Lower leg skin (tissue), 4 donors: ENCODE results near the gene MNS1. TPM values are rescaled to one million over a fixed set of nuclear protein-coding genes. Genes with fewer than 3 reads are reported as not detected.
"Not testable (repeated sequence)": the region's sequence is repeated elsewhere in the genome, so short reads cannot be mapped to it uniquely, and the experiment has no call there.

Experiments used
- DNase-seq, 2 donors: peaks; one replicate each; pipeline ENCODE4 v3.0.0-alpha.2; 2019; ENCODE audit warnings: low spot score in 2 of 2
- H3K4me3 ChIP-seq: fragments of 200-600 bp; sonication (generic); 2 replicates; pipeline ENCODE4 v1.5.1; 2017; ENCODE audit warnings: mild to moderate bottlenecking, low read depth; ENCODE audit not compliant: poor library complexity, severe bottlenecking
- POLR2A ChIP-seq, 2 donors: fragments of 450-650 bp; IDR thresholded peaks; one replicate each; pipeline ENCODE4 v1.6.1; 2016 to 2017; ENCODE audit warnings: antibody characterized with exemption in 2 of 2, mild to moderate bottlenecking in 1 of 2, moderate library complexity in 1 of 2
- WGBS, 2 donors: methylation state at CpG; one replicate each; pipeline ENCODE4 v1.1.5; 2018; 5-methylcytosine and 5-hydroxymethylcytosine counted together
- intact Hi-C: fragments of 100-400 bp; cut with DNase I; formaldehyde crosslinking; loops from one replicate; pipeline ENCODE4 v1.15.0; 2023; ENCODE audit warnings: low total_unique reads
- total RNA-seq, 4 donors: library from RNA; depleted of rRNA; stranded (reverse); fragments of >200 nt; gene quantifications; one replicate each; pipeline ENCODE4 v1.1.0, GENCODE V29; 2016
- TF ChIP-seq, protein P1 (sequence below), 3 donors: fragments of 450-650 bp; IDR thresholded peaks; one replicate each; pipeline ENCODE4 v1.5.1; 2016; ENCODE audit warnings: antibody characterized with exemption in 3 of 3, mild to moderate bottlenecking in 3 of 3, moderate library complexity in 2 of 3

MNS1 gene
- total RNA-seq, 4 donors from 2014 or later: 0.37 to 0.78 TPM; not detected in 2

DNA sequence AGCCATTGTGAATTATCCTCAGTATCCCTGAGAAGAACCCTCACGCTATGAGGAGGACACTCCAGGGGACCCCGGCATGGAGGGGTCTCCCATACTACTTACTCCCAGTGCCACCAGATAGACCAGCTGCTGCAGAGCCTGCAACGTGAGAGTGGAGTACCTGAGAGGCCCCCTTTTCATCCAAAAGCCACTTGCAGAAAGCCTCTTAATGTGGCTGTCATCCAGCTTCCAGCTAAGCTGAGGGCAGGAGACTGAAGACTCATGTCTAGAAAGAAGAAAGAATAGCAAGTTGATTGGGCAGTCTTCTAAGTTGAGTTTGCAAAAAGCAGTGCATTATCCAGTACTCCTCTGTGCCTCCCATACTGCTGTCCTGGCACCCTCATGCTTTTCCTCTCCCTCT, 27.3 kb upstream of the MNS1 start:
- intact Hi-C loops: loop anchor here (10.0 kb wide), 1 partner anchor 813 kb away; no protein-coding TSS in a partner anchor
- TF ChIP-seq, protein P1, sequence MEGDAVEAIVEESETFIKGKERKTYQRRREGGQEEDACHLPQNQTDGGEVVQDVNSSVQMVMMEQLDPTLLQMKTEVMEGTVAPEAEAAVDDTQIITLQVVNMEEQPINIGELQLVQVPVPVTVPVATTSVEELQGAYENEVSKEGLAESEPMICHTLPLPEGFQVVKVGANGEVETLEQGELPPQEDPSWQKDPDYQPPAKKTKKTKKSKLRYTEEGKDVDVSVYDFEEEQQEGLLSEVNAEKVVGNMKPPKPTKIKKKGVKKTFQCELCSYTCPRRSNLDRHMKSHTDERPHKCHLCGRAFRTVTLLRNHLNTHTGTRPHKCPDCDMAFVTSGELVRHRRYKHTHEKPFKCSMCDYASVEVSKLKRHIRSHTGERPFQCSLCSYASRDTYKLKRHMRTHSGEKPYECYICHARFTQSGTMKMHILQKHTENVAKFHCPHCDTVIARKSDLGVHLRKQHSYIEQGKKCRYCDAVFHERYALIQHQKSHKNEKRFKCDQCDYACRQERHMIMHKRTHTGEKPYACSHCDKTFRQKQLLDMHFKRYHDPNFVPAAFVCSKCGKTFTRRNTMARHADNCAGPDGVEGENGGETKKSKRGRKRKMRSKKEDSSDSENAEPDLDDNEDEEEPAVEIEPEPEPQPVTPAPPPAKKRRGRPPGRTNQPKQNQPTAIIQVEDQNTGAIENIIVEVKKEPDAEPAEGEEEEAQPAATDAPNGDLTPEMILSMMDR (IDR thresholded peaks at IDR 0.05): no peak
- WGBS, 2 donors: 76 to 94% methylated on average over 3 of the region's 3 CpGs

GRCh38 chr15:56491110-56491722, 26.3 kb upstream of the MNS1 start:
- 35 to 37% methylated on average over 5 of the region's 5 CpGs for WGBS, 2 donors
- peak; percentile 64 to 90 for DNase-seq
- TF ChIP-seq, protein P1 (IDR thresholded peaks at IDR 0.05): no peak
- no peak for TF ChIP-seq POLR2A (IDR thresholded peaks at IDR 0.05)
- no peak overlapping the region for H3K4me3 ChIP-seq
- intact Hi-C loops: loop anchor here (10.0 kb wide), 1 partner anchor 814 kb away; no protein-coding TSS in a partner anchor

More for the DNA sequence above, 27.3 kb upstream of the MNS1 start:
- no peak overlapping the region for H3K4me3 ChIP-seq
- DNase-seq: no peak

DNA sequence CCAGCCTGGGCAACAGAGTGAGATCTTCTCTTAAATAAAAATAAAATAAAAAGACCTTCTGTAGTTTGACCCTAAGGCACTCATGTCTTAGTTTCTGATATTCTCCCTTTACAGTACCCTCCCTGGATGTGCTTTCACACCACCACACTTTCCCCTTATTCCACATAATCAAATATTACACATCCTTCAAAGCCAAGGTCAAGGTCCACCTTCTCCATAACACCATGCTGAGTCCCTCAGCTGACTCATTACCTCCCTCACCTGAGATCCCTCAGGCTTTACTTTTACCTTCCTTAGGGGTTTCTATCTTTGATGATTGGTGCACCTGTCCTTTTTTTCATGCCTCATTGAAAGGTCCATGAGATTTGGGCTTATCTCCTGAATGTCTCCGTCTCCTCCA, 25.5 kb upstream of the MNS1 start:
- 91 to 92% methylated on average over 1 of the region's 1 CpG for WGBS, 2 donors
- H3K4me3 ChIP-seq: no peak overlapping the region
- no peak for TF ChIP-seq POLR2A (IDR thresholded peaks at IDR 0.05)
- TF ChIP-seq, protein P1 (IDR thresholded peaks at IDR 0.05): no peak
- intact Hi-C loops: loop anchor here (10.0 kb wide), 1 partner anchor 814 kb away; no protein-coding TSS in a partner anchor
- DNase-seq: no peak

- intact Hi-C loops, H3K4me3 ChIP-seq, DNase-seq: not testable (repeated sequence)
- WGBS, 2 donors: 89% methylated on average over 2 of the region's 2 CpGs
Observed at GRCh38 chr15:56486206-56486605, 21.3 kb upstream of the MNS1 start.

DNA sequence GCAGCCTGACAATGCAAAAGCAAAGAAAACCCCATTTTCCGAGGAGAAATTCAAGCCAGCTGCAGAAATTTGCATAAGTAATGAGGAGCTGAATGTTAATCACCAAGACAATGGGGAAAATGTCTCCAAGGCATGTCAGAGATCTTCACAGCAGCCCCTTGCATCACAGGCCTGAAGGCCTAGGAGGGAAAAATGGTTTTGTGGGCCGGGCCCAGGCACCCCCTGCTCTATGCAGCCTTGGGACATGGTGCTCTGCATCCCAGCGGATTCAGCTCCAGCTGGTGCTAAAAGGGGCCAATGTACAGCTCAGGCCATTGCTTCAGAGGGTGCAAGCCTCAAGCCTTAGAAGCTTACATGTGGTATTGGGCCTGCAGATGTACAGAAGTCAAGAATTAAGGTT, 20.5 kb upstream of the MNS1 start:
- intact Hi-C loops, H3K4me3 ChIP-seq, DNase-seq: not testable (repeated sequence)
- WGBS, 2 donors: 91 to 100% methylated on average over 3 of the region's 3 CpGs

- intact Hi-C loops: no loop called here
- DNase-seq: no peak
- 76 to 84% methylated on average over 2 of the region's 2 CpGs for WGBS, 2 donors
- H3K4me3 ChIP-seq: no peak overlapping the region
- no peak for TF ChIP-seq POLR2A (IDR thresholded peaks at IDR 0.05)
- TF ChIP-seq, protein P1 (IDR thresholded peaks at IDR 0.05): no peak
Observed at GRCh38 chr15:56484287-56484686, 19.4 kb upstream of the MNS1 start.

GRCh38 chr15:56475351-56475750, 10.4 kb upstream of the MNS1 start:
- no peak for DNase-seq
- no peak overlapping the region for H3K4me3 ChIP-seq
- no peak for TF ChIP-seq POLR2A (IDR thresholded peaks at IDR 0.05)
- TF ChIP-seq, protein P1 (IDR thresholded peaks at IDR 0.05): no peak
- intact Hi-C loops: no loop called here
